CD14-positive monocyte (primary cell): Measurements from ENCODE around the gene OAS1. TPM values are rescaled to one million over a fixed set of nuclear protein-coding genes. Genes with fewer than 3 reads are reported as not detected.

Source experiments
- DNase-seq, 3 donors: peaks; one replicate each; pipeline ENCODE4 v3.0.0-alpha.2; 2011 to 2022
- H2AFZ ChIP-seq: 2 replicates; pipeline ENCODE4 v1.6.0; 2012; ENCODE audit warnings: mild to moderate bottlenecking, low read depth, low read length, inconsistent platforms; ENCODE audit not compliant: insufficient read depth, poor library complexity, severe bottlenecking
- H3K27ac ChIP-seq, 2 donors: 1 replicate in 1 of 2; 2 replicates in 1 of 2; pipeline ENCODE4 v1.5.1; 2012 to 2013; ENCODE audit warnings: low read length in 2 of 2, control low read depth in 1 of 2, inconsistent platforms in 1 of 2, low read depth in 1 of 2, mild to moderate bottlenecking in 1 of 2
- H3K27me3 ChIP-seq, 2 donors: one replicate each; pipeline versions ENCODE4 v1.6.0 to v1.6.1; 2011 to 2013; ENCODE audit warnings: low read length in 2 of 2; ENCODE audit not compliant: control insufficient read depth in 2 of 2, insufficient read depth in 2 of 2
- H3K36me3 ChIP-seq, 2 donors: replicated peaks in 1 of 2; 1 replicate in 1 of 2; 2 replicates in 1 of 2; pipeline versions ENCODE4 v1.5.1 to v1.6.1; 2012 to 2013; ENCODE audit warnings: low read length in 2 of 2, control low read depth in 1 of 2, inconsistent platforms in 1 of 2, mild to moderate bottlenecking in 1 of 2; ENCODE audit not compliant: insufficient read depth in 2 of 2, control insufficient read depth in 1 of 2
- H3K4me1 ChIP-seq, 2 donors: 1 replicate in 1 of 2; 2 replicates in 1 of 2; pipeline versions ENCODE4 v1.5.1 to v1.6.1; 2012 to 2013; ENCODE audit warnings: low read length in 2 of 2, control low read depth in 1 of 2, inconsistent platforms in 1 of 2, mild to moderate bottlenecking in 1 of 2, moderate library complexity in 1 of 2; ENCODE audit not compliant: insufficient read depth in 2 of 2, control insufficient read depth in 1 of 2
- H3K4me2 ChIP-seq: replicated peaks from 2 replicates; pipeline ENCODE3; 2012; ENCODE audit warnings: low read length, moderate library complexity, mild to moderate bottlenecking; ENCODE audit not compliant: poor library complexity, severe bottlenecking; ENCODE audit errors: extremely low read depth
- H3K4me3 ChIP-seq, 3 experiments: fragments of 200-600 bp in 1 of 3; sonication (generic) in 1 of 3; replicated peaks in 1 of 3; 1 replicate in 2 of 3; 2 replicates in 1 of 3; pipeline ENCODE4 v1.5.1; 2011 to 2013; ENCODE audit warnings: low read length in 3 of 3, mild to moderate bottlenecking in 3 of 3, control low read depth in 2 of 3, low read depth in 2 of 3, inconsistent platforms in 1 of 3, moderate library complexity in 1 of 3
- H3K79me2 ChIP-seq: 2 replicates; pipeline ENCODE4 v1.6.0; 2012; ENCODE audit warnings: mild to moderate bottlenecking, control low read depth, inconsistent platforms, low read length, moderate library complexity; ENCODE audit not compliant: insufficient read depth
- H3K9ac ChIP-seq: 2 replicates; pipeline ENCODE4 v1.6.0; 2017; ENCODE audit warnings: low read length, mild to moderate bottlenecking; ENCODE audit not compliant: insufficient read depth, poor library complexity, severe bottlenecking
- H3K9me3 ChIP-seq, 2 donors: replicated peaks in 1 of 2; 1 replicate in 1 of 2; 2 replicates in 1 of 2; pipeline versions ENCODE4 v1.5.1 to v1.6.1; 2012 to 2013; ENCODE audit warnings: low read length in 2 of 2, control low read depth in 1 of 2; ENCODE audit not compliant: control insufficient read depth in 1 of 2, insufficient read depth in 1 of 2
- H4K20me1 ChIP-seq: 2 replicates; pipeline ENCODE4 v1.6.0; 2012; ENCODE audit warnings: mild to moderate bottlenecking, low read length, control low read depth, moderate library complexity; ENCODE audit not compliant: insufficient read depth
- H3K27ac Mint-ChIP-seq, 7 donors: one replicate each; pipeline ENCODE4 v1.8.0; 2020; ENCODE audit warnings: mild to moderate bottlenecking in 7 of 7, mixed read lengths in 7 of 7, moderate library complexity in 6 of 7, inconsistent platforms in 2 of 7
- H3K27me3 Mint-ChIP-seq, 3 donors: one replicate each; pipeline ENCODE4 v1.8.0; 2021 to 2022; ENCODE audit warnings: low read depth in 3 of 3, mild to moderate bottlenecking in 3 of 3, mixed read lengths in 3 of 3, moderate library complexity in 3 of 3, inconsistent platforms in 1 of 3
- H3K36me3 Mint-ChIP-seq, 2 donors: one replicate each; pipeline ENCODE4 v1.8.0; 2020; ENCODE audit warnings: mixed read lengths in 2 of 2, inconsistent platforms in 1 of 2, mild to moderate bottlenecking in 1 of 2
- H3K4me1 Mint-ChIP-seq: one replicate; pipeline ENCODE4 v1.8.0; 2020; ENCODE audit warnings: mild to moderate bottlenecking, mixed read lengths
- H3K4me3 Mint-ChIP-seq, 2 donors: one replicate each; pipeline ENCODE4 v1.8.0; 2020; ENCODE audit warnings: mild to moderate bottlenecking in 2 of 2, mixed read lengths in 2 of 2, moderate library complexity in 1 of 2
- H3K9me3 Mint-ChIP-seq, 7 donors: one replicate each; pipeline ENCODE4 v1.8.0; 2020 to 2022; ENCODE audit warnings: mixed read lengths in 7 of 7, mild to moderate bottlenecking in 6 of 7, moderate library complexity in 6 of 7, inconsistent platforms in 2 of 7
- CTCF ChIP-seq: fragments of 200-600 bp; IDR thresholded peaks from one replicate; pipeline ENCODE4 v1.8.0; 2022; ENCODE audit warnings: antibody characterized with exemption, mild to moderate bottlenecking
- WGBS: methylation state at CpG from one replicate; pipeline ENCODE4 v1.1.5; 2013; ENCODE audit warnings: missing lambda C conversion rate; ENCODE audit not compliant: insufficient coverage; 5-methylcytosine and 5-hydroxymethylcytosine counted together
- intact Hi-C, 2 donors: fragments of 100-400 bp; cut with micrococcal nuclease; formaldehyde crosslinking; loops; one replicate each; pipeline versions ENCODE4 v1.15.0 to v1.15.1; 2023
- polyA plus RNA-seq, 3 donors: library from polyadenylated mRNA; depleted of rRNA in 1 of 3; unstranded in 2 of 3; stranded (reverse) in 1 of 3; fragments of 300-500 nt in 2 of 3; fragments of >200 nt in 1 of 3; fragmentation: Illumina TruSeq in 2 of 3; gene quantifications; 1 replicate in 2 of 3; 2 replicates in 1 of 3; pipeline ENCODE4 v1.2.3, GENCODE V29; 2012 to 2021

The OAS1 gene
- polyA plus RNA-seq, 3 donors, result 111 to 237 (median 237) TPM

GRCh38 chr12:112876506-112876905 is 30.3 kb upstream of the OAS1 start:
- intact Hi-C loops, result no loop called here
- no peaks in the 10 kb centered on the region for H3K4me1 ChIP-seq
- peak overlapping the region in 1 of 2 donors; percentile 26 for H3K4me3 Mint-ChIP-seq
- no peak overlapping the region for H3K4me2 ChIP-seq
- H3K9me3 ChIP-seq, result no peaks in the 10 kb centered on the region
- no peak overlapping the region for H3K9ac ChIP-seq
- no peak overlapping the region for H3K4me3 ChIP-seq
- no peaks in the 10 kb centered on the region for H3K36me3 ChIP-seq
- no peaks in the 10 kb centered on the region for H3K36me3 Mint-ChIP-seq
- H3K27ac Mint-ChIP-seq, result peak overlapping the region in 1 of 7 donors; percentile 15
- H3K79me2 ChIP-seq, result no peaks in the 10 kb centered on the region
- no peaks in the 10 kb centered on the region for H4K20me1 ChIP-seq
- peaks cover 12 to 27% (median 24%) of the 10 kb centered on the region in 3 donors for H3K27me3 Mint-ChIP-seq
- H2AFZ ChIP-seq, result no peak overlapping the region
- H3K27me3 ChIP-seq, result peaks cover 3 to 14% of the 10 kb centered on the region in 2 donors
- WGBS, result 81% methylated on average over 5 of the region's 11 CpGs
- no peak overlapping the region for H3K27ac ChIP-seq
- TF ChIP-seq CTCF, result no peak
- DNase-seq, result no peak
- no peaks in the 10 kb centered on the region for H3K4me1 Mint-ChIP-seq
- H3K9me3 Mint-ChIP-seq, result peaks cover 0 to 2% (median 0%) of the 10 kb centered on the region in 7 donors

- Histone ChIP-seq H3K4me3 (no peak overlapping the region), H3K36me3 (no peaks in the 10 kb centered on the region), H3K9ac (no peak overlapping the region), H3K9me3 (no peaks in the 10 kb centered on the region), H3K27me3 (peaks cover 3 to 14% of the 10 kb centered on the region in 2 donors), H2AFZ (no peak overlapping the region), H4K20me1 (no peaks in the 10 kb centered on the region), H3K79me2 (no peaks in the 10 kb centered on the region), H3K27ac (no peak overlapping the region), H3K4me1 (no peaks in the 10 kb centered on the region), H3K4me2 (no peak overlapping the region)
- no peak for DNase-seq
- Mint-ChIP-seq H3K4me1 (no peaks in the 10 kb centered on the region), H3K27me3 (peaks cover 12 to 32% (median 25%) of the 10 kb centered on the region in 3 donors), H3K9me3 (peaks cover 0 to 2% (median 0%) of the 10 kb centered on the region in 7 donors), H3K4me3 (peak overlapping the region in 1 of 2 donors; percentile 26), H3K36me3 (no peaks in the 10 kb centered on the region), H3K27ac (no peak overlapping the region)
- intact Hi-C loops, result no loop called here
- WGBS, result no CpG with 5 or more reads among the region's 4 CpGs
- TF ChIP-seq CTCF, result no peak
These were observed 29.8 kb upstream of the OAS1 start for GRCh38 chr12:112877006-112877405.
